GM21717 (cell line): Measurements from ENCODE around the gene ASTN1.
A peak's percentile ranks its signal among the peaks of the same experiment; 100 is the strongest.

Experiments
- ATAC-seq: cut with Tn5 transposase; IDR thresholded peaks from one replicate; pipeline ENCODE4 v1.9.1; 2021; ENCODE audit warnings: mild to moderate bottlenecking, moderate library complexity; ENCODE audit not compliant: unreplicated experiment

ASTN1 gene

DNA sequence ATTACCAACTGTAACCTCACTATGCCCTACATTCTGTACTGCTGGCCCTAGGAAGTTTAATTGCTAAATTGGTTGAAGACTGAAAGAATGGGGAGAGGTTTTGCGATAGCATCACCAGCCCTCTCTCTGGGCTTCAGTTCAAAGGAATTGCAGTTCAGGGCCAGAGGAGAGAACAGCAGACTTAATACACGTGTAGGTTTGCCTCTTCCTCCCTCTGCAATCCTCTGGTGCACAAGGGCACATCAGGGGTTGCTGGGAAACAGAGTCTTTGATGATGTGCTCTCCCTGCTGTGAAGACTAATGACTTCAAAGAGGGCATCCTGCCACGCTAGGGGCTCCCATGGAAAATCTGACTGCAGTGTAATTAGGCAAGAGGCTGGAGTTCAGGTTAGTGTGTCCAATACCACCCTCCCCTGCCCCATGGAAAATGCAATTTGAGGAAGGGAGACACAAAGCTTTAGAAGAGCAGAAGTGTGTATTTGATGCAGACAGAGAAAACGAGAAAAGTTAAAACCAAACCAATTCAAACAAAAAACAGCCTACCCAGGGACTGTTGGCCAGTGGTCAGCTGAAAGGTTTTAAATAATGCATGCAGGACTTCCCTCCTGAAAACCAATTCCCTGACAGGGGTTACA, 167.9 kb downstream of the ASTN1 start:
- no peak for ATAC-seq

DNA sequence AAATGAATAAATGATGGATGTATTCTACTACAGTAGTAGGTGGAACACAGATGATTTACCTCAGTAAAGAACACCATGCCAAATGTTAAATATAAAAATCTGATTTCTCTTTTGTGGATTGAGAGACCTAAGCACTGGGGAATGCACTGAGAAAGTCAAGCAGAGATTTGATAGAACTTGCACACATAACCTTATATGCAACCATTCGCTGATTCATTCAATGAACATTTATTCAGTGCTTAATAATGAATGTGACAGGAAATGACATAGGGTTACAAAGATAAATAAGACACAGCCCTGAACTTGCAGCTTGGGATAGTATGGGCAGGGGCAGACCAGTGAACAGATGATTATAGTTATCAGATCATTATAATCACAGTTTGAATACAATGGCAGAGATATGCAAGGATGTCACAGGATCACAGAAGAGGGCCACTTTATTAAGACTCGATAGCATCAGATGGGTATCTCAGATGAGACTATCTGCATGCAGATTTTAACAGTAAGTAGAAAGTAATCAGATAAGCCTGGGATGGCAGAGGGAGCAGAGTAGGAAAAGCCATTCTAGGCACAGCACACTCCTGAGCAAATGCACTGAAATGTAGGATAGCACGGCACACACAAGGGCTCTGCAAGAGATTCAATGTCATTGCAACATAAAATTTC, 169.4 kb downstream of the ASTN1 start:
- no peak for ATAC-seq

DNA sequence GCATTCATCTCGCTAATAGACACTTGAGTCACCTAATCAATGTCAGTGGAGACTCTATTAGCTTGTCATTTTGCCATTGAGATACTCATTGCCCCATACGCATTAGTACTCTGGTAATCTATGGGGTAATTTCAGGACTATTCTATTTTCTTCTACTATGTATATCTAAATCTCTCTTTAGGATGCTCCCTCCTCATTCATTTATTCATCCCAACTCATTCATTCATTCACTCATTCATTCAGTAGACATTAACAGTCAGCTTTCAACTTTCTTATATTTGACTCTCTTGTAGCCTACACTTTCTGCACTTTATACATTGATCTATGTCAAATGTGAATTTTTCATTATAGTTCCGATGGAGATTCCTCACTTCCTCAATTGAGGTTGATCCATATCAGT, 170.9 kb downstream of the ASTN1 start:
- ATAC-seq, result no peak

DNA sequence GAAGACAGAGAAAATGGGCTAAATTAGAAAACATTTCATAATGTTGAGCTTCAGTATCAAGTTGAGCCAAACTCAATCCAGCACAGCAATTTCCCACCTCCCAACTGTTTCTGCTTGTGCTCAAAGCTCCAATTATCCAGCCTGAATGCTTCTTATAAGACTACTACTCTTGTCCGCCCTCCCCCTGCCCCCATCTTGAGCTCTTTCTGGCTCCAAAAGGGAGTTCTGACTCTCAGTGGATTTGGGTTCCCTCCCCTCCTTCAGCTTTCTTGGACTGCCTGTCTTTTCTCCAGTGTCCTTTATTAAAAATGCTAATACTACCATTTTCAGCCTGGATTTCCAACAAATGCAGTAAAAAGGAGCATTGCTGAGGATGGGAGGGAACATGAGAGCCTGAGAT, 174.8 kb downstream of the ASTN1 start:
- no peak for ATAC-seq

DNA sequence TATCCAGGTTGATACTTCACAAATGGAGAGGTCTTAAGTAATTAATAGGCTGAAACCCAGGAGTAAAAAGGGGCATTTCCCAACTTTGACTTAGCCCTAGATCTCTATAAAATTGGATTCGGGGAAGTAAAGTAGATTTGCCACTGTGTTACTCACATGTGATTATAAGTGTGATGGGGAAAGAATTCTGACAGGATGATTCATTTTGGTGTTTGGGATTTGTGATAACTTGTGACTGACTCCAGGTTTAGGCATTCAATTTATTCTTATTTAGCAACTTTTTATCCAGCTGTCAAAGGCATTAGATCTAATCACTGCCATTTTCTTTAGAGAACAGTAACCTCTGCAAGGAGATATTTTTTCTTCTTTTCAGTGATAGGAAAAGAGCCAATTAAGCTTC, 175.5 kb downstream of the ASTN1 start:
- no peak for ATAC-seq

DNA sequence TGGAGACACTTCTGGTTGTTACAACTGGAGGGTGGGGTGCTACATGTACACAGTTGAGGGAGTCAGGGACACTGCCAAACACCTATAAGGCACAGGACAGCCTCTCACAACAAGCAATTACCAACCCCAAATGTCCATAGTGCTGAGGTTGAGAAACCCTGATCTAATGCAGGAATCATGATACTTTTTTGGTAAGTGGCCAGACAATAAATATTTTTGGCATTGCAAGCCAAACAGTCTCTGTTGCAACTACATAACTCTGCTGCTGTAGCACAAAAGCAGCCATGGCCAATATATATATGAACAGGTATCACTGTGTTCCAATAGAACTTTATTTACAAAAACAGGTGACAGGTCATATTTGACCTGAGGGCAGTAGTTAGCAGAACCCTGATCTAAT, 177.5 kb downstream of the ASTN1 start:
- no peak for ATAC-seq

DNA sequence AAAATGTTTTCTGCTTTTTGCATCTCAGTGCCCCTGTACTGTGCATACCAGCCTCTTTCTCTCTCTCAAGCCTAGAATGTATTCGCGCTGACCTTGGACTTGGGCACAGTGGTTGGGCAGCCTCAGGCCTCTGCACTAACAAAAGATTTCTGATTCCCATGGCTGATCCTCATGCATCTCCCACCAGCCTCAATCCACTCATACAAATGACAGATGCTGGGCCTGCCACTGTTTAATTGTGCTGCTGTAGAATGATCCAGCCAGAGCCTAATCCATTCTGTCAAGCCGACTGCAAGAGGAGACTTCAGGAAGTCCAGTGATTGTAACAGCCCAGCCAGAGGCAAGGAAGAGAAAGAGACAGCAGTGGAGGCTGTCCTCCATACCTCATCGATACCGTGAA, 180.8 kb downstream of the ASTN1 start:
- ATAC-seq, result no peak

DNA sequence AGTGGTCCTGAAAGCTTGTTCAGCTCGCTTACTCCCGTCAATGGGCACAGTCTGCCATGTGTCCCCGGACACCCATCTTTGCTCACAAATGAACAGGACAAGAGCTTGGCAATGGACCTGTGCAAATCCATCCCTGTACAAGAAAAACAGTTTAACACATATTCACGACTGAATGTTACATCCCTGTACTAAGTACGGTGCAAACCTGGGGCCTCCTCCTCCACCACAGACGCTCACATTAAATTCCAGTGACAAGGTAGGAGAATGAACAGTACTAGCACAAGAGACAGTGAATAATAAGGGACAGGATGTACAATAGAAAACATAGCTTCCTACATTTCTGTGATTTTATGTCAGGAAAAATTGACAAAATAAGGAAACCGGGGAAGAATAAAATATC, 187.7 kb downstream of the ASTN1 start:
- no peak for ATAC-seq

DNA sequence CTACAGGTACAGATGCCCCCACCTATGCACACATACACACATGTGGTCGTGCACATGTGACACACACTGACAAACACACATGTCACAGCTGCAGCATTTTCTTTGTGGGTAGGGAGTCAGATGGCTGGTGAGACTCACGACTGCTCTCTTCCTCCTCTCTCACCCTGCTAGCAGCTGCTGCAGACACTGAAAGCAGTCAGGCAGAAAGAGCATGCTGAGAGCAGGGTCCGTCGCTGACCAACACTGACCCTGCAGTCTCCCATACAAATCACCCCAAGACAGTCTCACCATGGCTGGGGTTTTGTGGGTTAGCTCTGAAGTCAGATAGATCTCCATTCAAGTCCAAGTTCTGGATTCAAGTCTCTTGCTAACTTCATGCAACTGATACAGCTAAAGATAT, 188.3 kb downstream of the ASTN1 start:
- no peak for ATAC-seq

DNA sequence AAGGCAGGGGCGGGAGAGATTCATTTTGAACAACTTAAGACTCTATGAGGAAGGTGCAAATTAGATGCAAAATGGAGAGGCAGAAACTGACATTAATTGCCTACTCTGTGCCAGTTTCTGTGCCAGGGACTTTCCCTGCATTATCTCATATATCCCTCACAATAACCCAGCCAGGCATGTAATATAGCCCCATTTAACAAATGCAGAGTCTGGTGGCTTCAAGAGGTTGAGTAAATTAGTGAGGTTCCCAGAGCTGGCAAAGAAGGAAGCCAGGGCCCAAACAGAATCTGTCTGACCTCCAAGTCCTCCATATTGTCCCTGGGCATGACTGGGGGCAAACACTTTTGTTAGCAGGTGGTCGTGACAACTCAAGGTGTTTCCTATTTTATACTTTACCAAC, 199.8 kb downstream of the ASTN1 start:
- ATAC-seq, result no peak

DNA sequence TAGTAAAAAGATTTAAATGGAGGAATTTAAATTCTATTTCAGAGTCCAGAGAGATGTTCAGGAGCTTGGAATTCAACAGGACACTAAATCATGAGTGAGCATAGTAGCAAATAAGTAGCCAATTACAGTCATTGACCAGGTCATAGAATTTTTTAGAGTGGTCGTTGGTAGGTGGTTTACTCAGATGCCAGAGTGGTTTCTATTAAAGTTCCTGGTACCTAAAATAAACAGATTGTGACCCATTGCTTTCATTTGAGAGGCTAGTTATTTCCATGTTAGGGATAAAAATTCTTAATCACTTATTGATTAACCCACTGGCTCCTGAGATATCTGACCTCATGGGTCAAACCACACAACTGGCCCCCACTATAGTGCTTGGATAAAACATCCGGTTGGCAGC, 201.3 kb downstream of the ASTN1 start:
- ATAC-seq, result no peak

DNA sequence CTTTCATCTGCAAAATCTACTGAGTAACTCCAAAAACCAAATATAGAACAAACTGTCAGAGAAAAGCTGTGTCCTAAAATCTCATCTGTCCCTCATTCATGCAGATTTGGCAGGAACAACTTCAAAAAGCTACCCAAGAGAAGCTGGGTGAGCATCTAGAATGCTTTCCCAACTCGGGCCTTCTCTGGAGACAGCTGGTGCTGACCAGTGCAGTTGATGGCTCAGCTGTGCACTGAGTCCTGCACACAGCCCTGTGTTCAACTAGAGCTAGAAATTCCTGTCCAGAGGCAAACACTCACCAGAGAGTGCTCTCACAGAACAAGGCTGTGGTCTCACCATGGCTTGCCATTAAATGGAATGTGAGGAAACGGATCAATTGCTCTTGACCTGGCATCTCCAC, 202.8 kb downstream of the ASTN1 start:
- no peak for ATAC-seq

DNA sequence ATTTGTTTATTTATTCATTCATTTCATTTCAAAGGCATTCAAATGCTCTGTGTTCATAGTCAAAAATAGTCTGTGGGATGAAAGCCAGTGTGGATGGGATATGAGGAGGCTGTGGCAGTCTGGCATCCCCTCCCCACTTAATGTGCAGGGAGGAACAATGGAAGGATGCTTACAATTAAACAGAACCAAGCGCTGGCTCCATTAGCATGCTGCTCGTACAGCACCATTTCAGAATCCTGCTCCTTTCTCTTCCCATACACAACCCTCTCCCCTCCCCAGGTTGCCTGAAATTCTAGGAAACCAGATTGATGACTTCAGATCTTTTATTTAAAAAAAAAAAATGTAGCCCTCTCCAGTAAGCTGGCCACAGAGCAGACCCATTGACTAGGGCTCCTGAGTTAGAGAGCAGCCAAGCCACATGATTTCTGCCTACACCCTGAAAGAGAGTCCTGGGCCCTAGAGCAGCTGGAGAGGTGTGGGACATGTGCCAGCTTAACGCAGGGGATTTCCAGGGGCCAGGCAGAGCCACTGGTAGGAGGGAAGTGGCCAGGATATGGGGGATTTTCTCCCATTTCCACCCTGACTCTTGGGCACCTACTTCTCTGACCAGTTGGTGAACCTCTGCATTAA, 205.2 kb downstream of the ASTN1 start:
- no peak for ATAC-seq

DNA sequence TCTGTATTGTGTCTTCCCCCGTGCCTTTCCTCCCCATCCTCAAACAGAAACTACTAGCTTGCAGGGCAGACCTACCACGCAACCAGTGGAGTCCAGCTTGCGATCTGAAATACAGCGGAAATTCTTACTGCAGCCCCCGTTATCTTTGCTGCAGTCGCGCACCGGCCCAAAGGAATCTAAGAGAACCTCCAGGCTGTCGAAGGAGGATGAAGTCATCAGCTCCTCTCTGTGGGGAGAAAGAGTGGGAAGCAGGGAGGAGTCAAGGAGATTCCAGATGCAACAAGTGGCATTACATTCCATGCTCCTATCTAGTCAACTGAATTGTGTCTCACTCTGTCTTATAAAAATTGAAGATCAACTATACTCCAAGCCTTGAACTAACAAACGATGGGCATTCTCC, 206.9 kb downstream of the ASTN1 start:
- no peak for ATAC-seq

DNA sequence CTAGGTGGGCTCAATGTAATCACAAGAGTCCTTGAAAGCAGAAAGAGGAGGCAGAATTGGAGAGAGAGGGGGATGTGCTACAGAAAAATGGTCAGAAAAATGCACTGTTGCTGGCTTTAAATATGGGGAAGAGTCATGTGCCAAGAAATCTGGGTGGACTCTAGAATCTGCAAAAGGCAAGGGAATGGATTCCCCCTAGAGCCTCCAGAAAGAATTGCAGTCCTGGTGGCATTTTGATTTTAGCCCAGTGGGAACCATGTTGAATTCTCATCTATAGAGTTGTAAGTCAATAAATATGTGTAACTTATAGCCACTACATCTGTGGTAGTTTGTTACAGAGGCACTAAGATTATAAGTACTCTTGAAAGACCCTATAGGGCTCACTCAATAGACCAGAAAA, 210.3 kb downstream of the ASTN1 start:
- no peak for ATAC-seq

DNA sequence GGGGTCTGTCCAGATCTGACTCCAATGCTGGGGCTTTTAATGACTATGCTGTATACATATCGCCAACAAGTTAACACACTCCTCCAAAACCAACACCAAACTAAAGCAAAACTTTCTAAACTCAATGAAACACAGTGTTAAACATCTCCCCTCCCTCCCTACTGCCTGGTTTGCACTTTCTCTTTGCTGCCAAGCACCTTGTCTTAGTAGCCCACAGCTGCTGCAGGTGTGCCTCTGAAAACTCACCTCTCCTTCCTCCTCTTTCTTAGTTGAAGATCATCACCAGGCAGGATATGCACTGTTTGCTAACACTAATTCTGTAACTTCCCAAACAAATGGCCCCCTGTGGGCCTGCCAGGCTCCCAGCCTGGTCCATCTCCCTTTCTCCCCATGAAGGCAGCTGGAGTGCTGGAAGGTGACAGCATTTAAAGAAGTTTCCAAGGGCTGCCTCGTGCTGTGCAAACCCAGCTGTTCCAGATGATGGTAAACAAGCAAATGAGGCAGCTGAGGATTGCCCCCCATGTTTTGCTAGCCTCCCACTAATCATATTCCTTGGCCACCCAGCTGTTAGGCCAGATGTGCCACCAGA, 213.7 kb downstream of the ASTN1 start:
- ATAC-seq, result no peak

DNA sequence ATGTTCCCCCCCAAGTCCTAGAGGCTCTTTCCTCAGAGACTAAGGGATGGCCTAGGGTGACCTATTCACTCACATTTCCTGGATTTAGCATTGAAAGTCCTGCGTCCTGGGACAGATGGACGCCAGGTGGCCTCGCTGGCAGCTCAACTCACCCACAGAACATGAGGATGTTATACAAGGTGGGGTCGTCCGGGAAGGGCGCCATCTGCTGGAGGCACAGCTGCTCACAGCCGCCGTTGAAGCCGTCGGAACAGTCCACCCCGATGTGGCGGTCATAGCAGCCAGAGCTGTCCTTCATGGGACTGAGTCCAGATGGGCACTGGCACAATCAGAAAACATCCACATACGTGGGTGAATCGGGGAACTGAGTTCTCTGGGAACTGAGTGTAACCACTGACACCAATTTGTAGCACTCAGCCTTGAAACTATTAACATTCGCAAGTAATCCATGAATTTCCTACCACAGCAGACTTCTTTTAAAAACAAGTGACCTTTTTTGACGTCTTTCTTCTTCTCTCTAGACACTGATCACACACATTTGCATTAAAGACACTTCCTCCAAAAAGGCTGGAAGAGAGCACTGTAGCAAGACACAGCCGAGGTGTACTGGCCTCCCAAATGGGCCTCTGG, 215.4 kb downstream of the ASTN1 start:
- ATAC-seq, result no peak

DNA sequence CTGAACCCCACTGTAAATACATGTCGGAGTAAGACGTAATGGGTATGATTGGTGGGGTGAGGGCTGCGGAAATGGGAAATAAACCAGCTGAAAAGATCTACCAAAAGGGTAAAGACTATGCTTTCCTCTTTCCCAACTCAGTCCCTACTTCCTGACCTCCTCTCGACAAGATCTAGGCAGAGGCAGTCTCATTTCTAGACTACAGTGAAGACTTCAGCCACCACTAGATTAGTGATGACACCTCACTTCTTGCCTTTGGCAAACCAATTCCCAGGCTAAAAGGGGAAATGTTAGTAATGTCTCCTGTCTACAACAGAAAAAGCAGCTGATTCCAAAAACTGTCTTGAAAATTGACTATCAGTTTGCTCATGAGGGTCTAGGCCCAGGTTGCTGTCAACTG, 219.9 kb downstream of the ASTN1 start:
- no peak for ATAC-seq

DNA sequence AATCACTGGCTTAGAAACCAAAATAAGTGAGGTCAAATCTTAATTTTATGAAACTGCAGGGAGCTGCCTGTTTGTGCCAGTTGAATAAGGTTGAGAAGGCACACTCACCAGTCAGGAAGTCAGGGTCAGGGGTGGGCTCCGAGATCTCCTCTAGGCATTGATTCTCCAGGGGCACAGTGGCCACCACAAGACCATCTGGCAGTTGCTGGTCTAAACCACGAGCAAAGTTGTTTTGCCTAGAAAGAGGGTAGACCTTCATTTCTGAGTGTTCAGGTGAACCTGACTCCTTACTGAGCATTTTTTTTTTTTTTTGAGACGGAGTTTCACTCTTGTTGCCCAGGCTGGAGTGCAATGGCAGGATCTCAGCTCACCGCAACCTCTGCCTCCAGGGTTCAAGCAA, 220.7 kb downstream of the ASTN1 start:
- no peak for ATAC-seq

DNA sequence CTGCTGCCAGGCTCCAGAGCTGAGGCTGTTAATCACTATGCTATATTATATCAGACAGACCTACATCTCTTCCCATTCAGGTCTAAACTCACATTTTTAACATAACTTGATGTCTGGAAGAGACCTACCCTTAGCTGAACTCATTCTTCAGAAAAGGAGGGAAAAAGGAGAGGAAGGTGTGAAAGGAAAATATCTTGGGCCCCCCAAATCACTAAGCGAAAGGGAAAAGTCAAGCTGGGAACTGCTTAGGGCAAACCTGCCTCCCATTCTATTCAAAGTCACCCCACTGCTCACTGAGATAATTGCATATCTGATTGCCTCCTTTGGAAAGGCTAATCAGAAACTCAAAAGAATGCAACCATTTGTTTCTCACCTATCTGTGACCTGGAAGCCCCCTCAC, 222.2 kb downstream of the ASTN1 start:
- no peak for ATAC-seq

DNA sequence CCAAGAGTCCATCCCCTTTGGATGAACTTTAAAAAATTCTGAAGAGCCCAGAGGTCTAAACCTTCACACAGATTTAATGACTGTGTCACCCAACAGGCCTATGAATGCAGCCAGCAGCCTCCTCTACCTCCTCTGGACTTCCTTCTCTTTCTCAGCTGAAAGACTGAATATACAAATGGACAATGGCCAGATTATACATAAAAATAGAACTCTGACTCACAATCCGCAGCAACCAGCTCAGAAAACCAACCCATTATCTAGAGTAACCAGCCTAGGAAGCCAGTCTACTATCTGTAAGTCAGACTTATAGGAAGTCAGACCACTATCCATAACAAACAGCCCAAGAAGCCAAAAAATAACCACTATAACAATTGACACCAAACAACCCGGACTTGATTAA, 224.5 kb downstream of the ASTN1 start:
- no peak for ATAC-seq

DNA sequence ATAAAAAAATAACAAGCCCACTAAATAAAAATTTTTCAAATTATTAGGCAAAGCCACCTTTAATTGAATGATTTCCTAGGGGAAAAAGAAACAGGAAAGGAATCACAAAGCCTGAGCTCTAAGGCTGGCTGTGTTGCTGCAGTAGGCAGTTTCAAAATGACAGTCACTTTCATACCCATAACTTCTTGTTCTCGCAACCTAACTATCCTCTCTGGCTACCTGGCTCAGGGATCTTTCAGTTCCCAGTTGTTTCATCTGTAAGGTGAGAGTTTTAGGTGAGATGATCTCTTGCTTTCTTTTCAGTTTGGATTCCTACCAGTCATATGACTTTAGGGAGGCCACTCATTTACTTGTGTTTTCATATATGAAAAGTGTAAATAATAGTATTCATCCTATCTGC, 226.1 kb downstream of the ASTN1 start:
- ATAC-seq, result peak; percentile 75
